ENCODE data around the gene KIF21A.

KIF21A gene

DNA sequence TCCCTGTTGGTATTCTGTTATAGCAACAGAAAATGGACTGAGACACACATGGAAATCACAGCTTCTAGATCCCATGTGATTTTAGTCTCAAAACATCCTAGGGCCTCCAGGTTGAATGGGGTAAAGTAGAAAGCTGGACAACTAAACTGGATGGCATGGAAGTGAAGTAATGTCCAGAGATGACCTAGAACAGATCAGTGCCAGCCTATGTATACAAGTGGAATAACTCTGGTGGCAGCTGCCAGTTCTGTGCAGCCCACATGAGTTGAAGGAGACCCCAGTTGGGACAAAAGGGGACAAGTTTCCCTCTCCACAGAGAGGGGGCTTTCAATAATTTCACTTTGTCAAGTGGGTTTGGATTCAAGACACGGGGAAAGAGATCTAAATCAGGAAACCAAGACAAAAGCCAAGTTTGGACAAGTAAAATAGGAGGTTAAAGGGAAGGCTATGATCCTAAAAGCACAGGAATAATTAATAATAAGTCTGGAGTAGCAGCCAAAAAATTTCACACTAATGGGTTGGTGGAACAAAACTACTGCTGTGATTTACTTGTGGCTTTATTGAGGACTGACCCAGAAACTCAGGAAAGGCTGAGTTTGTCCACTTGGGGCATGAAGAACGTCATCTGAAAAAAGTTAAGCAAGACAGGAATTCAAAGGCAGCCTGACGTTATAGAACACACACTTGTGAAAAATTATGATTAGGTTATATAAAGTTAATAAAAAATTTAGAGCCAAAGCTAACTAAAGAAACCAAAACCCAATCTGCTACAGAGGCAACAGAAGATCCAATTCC is 11.7 kb downstream of the KIF21A start:
- DNase-seq (ENCODE audit: low read depth), result no peak

- no peak for DNase-seq (ENCODE audit: low read depth)
Measured at GRCh38 chr12:39429809-39430208, 13.1 kb downstream of the KIF21A start.

- DNase-seq (ENCODE audit: low read depth), result no peak
Measured at GRCh38 chr12:39427360-39427808, 15.5 kb downstream of the KIF21A start.

- DNase-seq (ENCODE audit: low read depth), result no peak
Measured at GRCh38 chr12:39426636-39427240, 16.2 kb downstream of the KIF21A start.

- DNase-seq (ENCODE audit: low read depth), result no peak
Measured at GRCh38 chr12:39420043-39420442, 22.9 kb downstream of the KIF21A start.

- no peak for DNase-seq (ENCODE audit: low read depth)
Measured at GRCh38 chr12:39419471-39419870, 23.4 kb downstream of the KIF21A start.

GRCh38 chr12:39417916-39418315 is 25.0 kb downstream of the KIF21A start:
- no peak for DNase-seq (ENCODE audit: low read depth)

- no peak for DNase-seq (ENCODE audit: low read depth)
Measured at GRCh38 chr12:39413836-39414771, 28.8 kb downstream of the KIF21A start.

DNA sequence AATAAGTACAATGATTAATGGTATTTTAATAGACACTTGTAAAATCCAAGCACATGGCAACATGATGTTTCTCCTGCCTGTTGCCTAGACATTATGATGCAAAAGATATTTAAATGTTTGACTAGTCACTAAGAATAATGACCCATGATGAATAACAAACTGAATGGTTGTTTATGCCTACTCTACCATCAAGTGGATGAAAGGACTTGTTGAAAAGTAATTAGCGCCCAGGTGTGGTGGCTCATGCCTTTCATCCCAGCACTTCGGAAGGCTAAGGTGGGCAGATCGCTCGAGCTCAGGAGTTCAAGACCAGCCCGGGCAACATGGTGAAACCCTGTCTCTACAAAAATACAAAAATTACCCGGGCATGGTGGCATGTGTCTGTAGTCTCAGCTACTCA is 30.7 kb downstream of the KIF21A start:
- no peak for DNase-seq (ENCODE audit: low read depth)

GRCh38 chr12:39406262-39406661 is 36.7 kb downstream of the KIF21A start:
- no peak for DNase-seq (ENCODE audit: low read depth)

GRCh38 chr12:39405580-39405979 is 37.3 kb downstream of the KIF21A start:
- no peak for DNase-seq (ENCODE audit: low read depth)

- DNase-seq (ENCODE audit: low read depth), result no peak
Measured at GRCh38 chr12:39404000-39404399, 38.9 kb downstream of the KIF21A start.

GRCh38 chr12:39403376-39403775 is 39.5 kb downstream of the KIF21A start:
- no peak for DNase-seq (ENCODE audit: low read depth)

GRCh38 chr12:39402922-39403321 is 40.0 kb downstream of the KIF21A start:
- no peak for DNase-seq (ENCODE audit: low read depth)

DNA sequence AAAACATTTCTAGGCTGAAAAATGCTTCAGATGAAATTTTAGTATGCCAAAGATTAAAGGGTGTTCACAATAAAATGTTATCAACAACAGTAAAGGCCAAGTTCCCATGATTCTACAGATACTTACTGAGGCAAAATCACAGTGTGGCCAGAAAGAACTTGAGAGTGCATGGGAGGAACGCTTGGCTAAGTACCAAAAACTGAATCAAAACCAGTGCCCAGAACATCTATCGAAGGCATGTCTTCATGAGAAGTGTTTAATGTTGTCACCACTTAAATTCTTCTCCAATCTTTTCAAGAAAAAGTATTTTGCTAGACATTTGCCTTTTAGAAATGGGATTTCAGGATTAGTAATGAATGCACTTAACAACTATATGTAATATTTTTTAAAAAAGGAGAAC is 41.5 kb downstream of the KIF21A start:
- no peak for DNase-seq (ENCODE audit: low read depth)

DNA sequence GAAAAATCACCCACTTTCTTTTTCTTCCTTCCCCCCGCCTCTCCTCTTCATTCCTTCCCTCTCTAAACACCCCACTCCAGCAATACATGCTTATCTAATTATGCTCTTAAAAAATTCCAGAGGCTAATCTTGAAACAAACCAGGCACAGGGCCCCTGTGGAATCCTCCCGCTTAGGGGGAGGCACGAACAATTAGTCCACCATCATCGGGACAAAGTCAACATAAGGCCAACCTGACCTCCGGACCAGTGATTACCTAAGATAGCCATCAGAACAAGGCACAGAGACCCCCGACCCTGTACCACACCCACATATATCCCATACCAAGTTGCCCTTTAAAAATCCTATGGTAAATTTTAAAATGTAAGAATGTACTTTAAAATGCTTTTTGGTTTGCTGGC is 47.1 kb downstream of the KIF21A start:
- DNase-seq (ENCODE audit: low read depth), result no peak

DNA sequence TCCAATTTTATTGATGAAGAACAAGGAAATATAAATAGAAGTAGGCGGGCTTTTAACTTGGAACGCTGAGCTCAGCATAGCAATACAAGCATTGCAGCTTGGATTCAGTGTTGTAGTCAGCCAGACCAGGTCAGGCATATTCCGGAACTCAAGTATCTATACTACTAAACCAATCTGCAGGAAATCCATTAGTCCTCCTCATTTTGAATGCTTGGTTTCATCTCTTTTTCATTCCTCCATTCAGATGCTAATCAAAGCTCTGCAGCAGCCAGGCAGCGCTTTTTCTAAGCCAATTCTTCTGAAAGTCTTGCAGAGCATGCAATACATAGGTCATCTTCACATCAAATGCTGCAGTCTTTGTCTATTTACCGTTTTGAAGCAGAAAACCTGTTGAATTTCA is 49.0 kb downstream of the KIF21A start:
- DNase-seq (ENCODE audit: low read depth), result no peak

- DNase-seq (ENCODE audit: low read depth), result no peak
Measured at GRCh38 chr12:39393179-39393578, 49.7 kb downstream of the KIF21A start.

DNA sequence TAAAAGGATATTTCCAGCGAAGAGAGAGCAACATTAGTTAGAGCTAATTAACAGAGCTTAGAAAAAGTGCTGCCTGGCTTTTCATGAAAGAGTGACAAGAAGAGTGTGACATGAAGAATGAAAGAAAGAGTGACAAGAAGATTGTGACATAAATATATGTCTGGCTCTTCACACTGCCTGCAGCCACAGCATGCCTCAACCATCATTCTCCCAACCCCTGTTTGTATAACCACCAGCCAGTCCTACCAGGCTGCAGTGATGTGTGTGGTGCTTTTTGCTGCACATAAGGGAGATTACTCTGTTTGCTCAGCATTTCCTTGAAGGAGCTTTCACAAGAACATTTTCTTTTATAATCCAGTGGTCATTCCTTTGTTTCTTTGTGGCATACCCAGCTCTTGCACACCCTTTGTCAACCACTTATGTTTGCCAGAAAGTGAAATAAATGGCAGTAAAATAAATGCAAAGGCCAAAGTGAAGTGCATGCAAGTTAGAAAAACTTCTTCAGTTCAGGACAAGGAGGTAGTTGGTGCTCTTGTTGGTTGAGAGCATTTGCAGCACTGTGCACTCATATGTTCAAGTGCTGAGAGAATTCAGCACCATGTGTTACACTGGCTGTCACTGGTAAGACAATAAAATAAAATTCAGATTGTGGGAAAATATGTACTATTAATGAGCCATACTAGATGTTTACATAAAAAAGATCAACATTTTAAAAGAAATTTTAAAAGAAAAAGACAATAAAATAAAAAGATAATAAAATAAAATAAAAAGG is 50.6 kb downstream of the KIF21A start:
- no peak for DNase-seq (ENCODE audit: low read depth)

DNA sequence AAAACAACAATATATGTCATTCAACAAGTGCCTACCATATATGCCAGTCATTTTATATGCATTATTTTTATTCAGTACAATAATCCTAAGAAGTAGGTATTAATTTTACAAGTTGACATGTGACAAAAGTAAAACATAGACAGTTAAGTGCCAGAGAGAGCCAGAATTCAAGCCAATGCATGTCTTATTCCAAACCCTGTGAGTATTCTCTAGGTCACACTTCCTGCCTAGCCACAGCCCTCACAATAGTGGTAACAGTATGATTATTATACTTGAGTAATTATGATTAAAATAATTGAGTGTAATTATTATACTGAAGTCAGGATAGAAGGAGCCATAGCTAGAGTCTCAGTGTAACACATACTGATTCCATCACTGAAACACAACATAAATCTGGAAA is 52.2 kb downstream of the KIF21A start:
- no peak for DNase-seq (ENCODE audit: low read depth)

- DNase-seq (ENCODE audit: low read depth), result no peak
Measured at GRCh38 chr12:39389399-39390150, 53.3 kb downstream of the KIF21A start.
